Measurements from ENCODE around the gene ARHGEF28. TPM values are rescaled to one million over a fixed set of nuclear protein-coding genes. Genes with fewer than 3 reads are reported as not detected.
A peak's percentile ranks its signal among the peaks of the same experiment; 100 is the strongest.

ARHGEF28 gene
- total and polyA plus RNA-seq, 2 of the 13 experiments (the other 11 are each of a cell fraction or from before 2014, with no cell fraction given): 17.4 to 34.1 TPM

DNA sequence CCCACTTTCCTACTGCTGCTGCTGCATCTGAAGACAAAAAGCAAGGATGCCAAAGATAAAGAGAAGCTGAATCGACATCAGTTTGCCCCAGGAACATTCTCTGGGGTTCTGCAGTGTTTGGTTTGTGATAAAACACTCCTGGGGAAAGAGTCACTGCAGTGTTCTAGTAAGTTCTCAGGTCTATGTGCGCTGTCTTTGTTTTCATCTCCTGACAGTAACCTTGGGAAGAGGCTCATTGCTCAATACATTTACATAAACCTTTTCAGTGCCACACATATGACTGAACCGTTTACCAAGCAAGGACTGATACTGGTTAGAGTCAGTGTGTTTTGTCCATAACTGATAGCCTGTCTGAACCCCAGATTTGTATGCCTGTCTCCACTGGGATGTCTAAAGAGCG is 232.1 kb downstream of the ARHGEF28 start (continued):
- TF ChIP-seq, protein P1, sequence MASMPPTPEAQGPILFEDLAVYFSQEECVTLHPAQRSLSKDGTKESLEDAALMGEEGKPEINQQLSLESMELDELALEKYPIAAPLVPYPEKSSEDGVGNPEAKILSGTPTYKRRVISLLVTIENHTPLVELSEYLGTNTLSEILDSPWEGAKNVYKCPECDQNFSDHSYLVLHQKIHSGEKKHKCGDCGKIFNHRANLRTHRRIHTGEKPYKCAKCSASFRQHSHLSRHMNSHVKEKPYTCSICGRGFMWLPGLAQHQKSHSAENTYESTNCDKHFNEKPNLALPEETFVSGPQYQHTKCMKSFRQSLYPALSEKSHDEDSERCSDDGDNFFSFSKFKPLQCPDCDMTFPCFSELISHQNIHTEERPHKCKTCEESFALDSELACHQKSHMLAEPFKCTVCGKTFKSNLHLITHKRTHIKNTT (CRISPR knock-in tag; IDR thresholded peaks at IDR 0.05): no peak
- TF ChIP-seq, protein P2, sequence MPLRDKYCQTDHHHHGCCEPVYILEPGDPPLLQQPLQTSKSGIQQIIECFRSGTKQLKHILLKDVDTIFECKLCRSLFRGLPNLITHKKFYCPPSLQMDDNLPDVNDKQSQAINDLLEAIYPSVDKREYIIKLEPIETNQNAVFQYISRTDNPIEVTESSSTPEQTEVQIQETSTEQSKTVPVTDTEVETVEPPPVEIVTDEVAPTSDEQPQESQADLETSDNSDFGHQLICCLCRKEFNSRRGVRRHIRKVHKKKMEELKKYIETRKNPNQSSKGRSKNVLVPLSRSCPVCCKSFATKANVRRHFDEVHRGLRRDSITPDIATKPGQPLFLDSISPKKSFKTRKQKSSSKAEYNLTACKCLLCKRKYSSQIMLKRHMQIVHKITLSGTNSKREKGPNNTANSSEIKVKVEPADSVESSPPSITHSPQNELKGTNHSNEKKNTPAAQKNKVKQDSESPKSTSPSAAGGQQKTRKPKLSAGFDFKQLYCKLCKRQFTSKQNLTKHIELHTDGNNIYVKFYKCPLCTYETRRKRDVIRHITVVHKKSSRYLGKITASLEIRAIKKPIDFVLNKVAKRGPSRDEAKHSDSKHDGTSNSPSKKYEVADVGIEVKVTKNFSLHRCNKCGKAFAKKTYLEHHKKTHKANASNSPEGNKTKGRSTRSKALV (CRISPR knock-in tag; IDR thresholded peaks at IDR 0.05): peak; percentile 71
- TF ChIP-seq, protein P3, sequence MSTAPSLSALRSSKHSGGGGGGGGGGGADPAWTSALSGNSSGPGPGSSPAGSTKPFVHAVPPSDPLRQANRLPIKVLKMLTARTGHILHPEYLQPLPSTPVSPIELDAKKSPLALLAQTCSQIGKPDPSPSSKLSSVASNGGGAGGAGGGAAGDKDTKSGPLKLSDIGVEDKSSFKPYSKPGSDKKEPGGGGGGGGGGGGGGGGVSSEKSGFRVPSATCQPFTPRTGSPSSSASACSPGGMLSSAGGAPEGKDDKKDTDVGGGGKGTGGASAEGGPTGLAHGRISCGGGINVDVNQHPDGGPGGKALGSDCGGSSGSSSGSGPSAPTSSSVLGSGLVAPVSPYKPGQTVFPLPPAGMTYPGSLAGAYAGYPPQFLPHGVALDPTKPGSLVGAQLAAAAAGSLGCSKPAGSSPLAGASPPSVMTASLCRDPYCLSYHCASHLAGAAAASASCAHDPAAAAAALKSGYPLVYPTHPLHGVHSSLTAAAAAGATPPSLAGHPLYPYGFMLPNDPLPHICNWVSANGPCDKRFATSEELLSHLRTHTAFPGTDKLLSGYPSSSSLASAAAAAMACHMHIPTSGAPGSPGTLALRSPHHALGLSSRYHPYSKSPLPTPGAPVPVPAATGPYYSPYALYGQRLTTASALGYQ (CRISPR knock-in tag; IDR thresholded peaks at IDR 0.05): no peak
- TF ChIP-seq RBAK (CRISPR knock-in tag; IDR thresholded peaks at IDR 0.05) (no peak), CEBPB (IDR thresholded peaks at IDR 0.05; ENCODE audit: borderline replicate concordance, low read depth, low read length) (peak; percentile 96), NPAS2 (CRISPR knock-in tag; IDR thresholded peaks at IDR 0.05; ENCODE audit: borderline replicate concordance) (no peak), SMYD3 (CRISPR knock-in tag; IDR thresholded peaks at IDR 0.05) (no peak), ZMYM4 (CRISPR knock-in tag; IDR thresholded peaks at IDR 0.05) (peak; percentile 83), NFYB (CRISPR knock-in tag; IDR thresholded peaks at IDR 0.05) (no peak), ZKSCAN1 (IDR thresholded peaks at IDR 0.05; ENCODE audit: low read length) (no peak), MIXL1 (CRISPR knock-in tag; IDR thresholded peaks at IDR 0.05) (peak; percentile 47; the same call in 1 of the 2 replicates), SNAPC2 (CRISPR knock-in tag; IDR thresholded peaks at IDR 0.05) (no peak), SP2 (CRISPR knock-in tag; IDR thresholded peaks at IDR 0.05) (no peak), JARID2 (CRISPR knock-in tag; IDR thresholded peaks at IDR 0.05; ENCODE audit: insufficient replicate concordance) (no peak), NR1H2 (CRISPR knock-in tag; IDR thresholded peaks at IDR 0.05; ENCODE audit: borderline replicate concordance, low read depth) (no peak), MTF1 (CRISPR knock-in tag; IDR thresholded peaks at IDR 0.05) (no peak), GABPA (IDR thresholded peaks at IDR 0.05; ENCODE audit: low read depth, low read length) (no peak), GABPA (CRISPR knock-in tag; IDR thresholded peaks at IDR 0.05; ENCODE audit: low read depth) (no peak), HOXA9 (CRISPR knock-in tag; IDR thresholded peaks at IDR 0.05; ENCODE audit: borderline replicate concordance) (no peak), HNF4G (IDR thresholded peaks at IDR 0.05; ENCODE audit: borderline replicate concordance, low read depth, low read length) (no peak), HNF4G (CRISPR knock-in tag; IDR thresholded peaks at IDR 0.05; ENCODE audit: borderline replicate concordance, low read depth) (peak; percentile 36; the same call in 1 of the 2 replicates), ZNF446 (CRISPR knock-in tag; IDR thresholded peaks at IDR 0.05) (no peak)
- TF ChIP-seq, protein P4, sequence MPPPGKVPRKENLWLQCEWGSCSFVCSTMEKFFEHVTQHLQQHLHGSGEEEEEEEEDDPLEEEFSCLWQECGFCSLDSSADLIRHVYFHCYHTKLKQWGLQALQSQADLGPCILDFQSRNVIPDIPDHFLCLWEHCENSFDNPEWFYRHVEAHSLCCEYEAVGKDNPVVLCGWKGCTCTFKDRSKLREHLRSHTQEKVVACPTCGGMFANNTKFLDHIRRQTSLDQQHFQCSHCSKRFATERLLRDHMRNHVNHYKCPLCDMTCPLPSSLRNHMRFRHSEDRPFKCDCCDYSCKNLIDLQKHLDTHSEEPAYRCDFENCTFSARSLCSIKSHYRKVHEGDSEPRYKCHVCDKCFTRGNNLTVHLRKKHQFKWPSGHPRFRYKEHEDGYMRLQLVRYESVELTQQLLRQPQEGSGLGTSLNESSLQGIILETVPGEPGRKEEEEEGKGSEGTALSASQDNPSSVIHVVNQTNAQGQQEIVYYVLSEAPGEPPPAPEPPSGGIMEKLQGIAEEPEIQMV (CRISPR knock-in tag; IDR thresholded peaks at IDR 0.05; ENCODE audit: low read depth): no peak
- TF ChIP-seq, protein P5, sequence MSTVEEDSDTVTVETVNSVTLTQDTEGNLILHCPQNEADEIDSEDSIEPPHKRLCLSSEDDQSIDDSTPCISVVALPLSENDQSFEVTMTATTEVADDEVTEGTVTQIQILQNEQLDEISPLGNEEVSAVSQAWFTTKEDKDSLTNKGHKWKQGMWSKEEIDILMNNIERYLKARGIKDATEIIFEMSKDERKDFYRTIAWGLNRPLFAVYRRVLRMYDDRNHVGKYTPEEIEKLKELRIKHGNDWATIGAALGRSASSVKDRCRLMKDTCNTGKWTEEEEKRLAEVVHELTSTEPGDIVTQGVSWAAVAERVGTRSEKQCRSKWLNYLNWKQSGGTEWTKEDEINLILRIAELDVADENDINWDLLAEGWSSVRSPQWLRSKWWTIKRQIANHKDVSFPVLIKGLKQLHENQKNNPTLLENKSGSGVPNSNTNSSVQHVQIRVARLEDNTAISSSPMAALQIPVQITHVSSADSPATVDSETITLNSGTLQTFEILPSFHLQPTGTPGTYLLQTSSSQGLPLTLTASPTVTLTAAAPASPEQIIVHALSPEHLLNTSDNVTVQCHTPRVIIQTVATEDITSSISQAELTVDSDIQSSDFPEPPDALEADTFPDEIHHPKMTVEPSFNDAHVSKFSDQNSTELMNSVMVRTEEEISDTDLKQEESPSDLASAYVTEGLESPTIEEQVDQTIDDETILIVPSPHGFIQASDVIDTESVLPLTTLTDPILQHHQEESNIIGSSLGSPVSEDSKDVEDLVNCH (CRISPR knock-in tag; IDR thresholded peaks at IDR 0.05): no peak
